Esophagus squamous epithelium (tissue), 4 donors: ENCODE data around the gene CMTM2.

Experiments used
- CTCF ChIP-seq, 6 experiments: fragments of 450-650 bp in 4 of 6; fragments of 200-600 bp in 2 of 6; sonication (generic) in 2 of 6; IDR thresholded peaks; one replicate each; pipeline ENCODE4 v1.5.1; 2016 to 2019; ENCODE audit warnings: antibody characterized with exemption in 6 of 6, mild to moderate bottlenecking in 4 of 6, moderate library complexity in 4 of 6
- POLR2A ChIP-seq, 4 donors: fragments of 450-650 bp; IDR thresholded peaks; one replicate each; pipeline ENCODE4 v1.6.1; 2017; ENCODE audit warnings: antibody characterized with exemption in 4 of 4, mild to moderate bottlenecking in 4 of 4, moderate library complexity in 3 of 4

- TF ChIP-seq POLR2A (IDR thresholded peaks at IDR 0.05) (peak in 1 of 4 donors; percentile 22), CTCF (IDR thresholded peaks at IDR 0.05) (peak in 5 of 6 experiments; percentile 7 to 53 (median 26))
These were observed 27.9 kb upstream of the CMTM2 start for GRCh38 chr16:66551348-66551759.
